A673 (cell line): ENCODE measurements around the gene FAM163B. TPM values are rescaled to one million over a fixed set of nuclear protein-coding genes. Genes with fewer than 3 reads are reported as not detected.

Experiments used
- BruUV-seq: library from RNA; stranded (reverse); fragments of 400-500 nt; replicated peaks from 2 replicates; lab custom pipeline; 2021; lab: Mats Ljungman, UMichigan
- CTCF ChIA-PET: fragments of 300-600 bp; sonication (Branson Sonifier 250); formaldehyde crosslinking; loops from one replicate; lab custom pipeline; 2022; ENCODE audit warnings: antibody characterized with exemption; lab: Charles Lee
- POLR2A ChIA-PET: fragments of 300-600 bp; sonication (Branson Sonifier 250); formaldehyde crosslinking; loops from one replicate; lab custom pipeline; 2022; ENCODE audit warnings: antibody characterized with exemption; ENCODE audit not compliant: low non-redundant PET; lab: Charles Lee
- DNase-seq: peaks from one replicate; pipeline ENCODE4 v3.0.0-alpha.2; 2015; ENCODE audit warnings: low spot score
- H3K27ac ChIP-seq: fragments of 200-600 bp; sonication (generic); 2 replicates; pipeline ENCODE4 v1.5.1; 2016; ENCODE audit warnings: mixed run types, low read depth, mild to moderate bottlenecking, mixed read lengths, antibody characterized with exemption, low read length; ENCODE audit not compliant: poor library complexity, severe bottlenecking
- H3K27me3 ChIP-seq: fragments of 200-600 bp; sonication (generic); replicated peaks from 2 replicates; pipeline ENCODE4 v1.6.1; 2017; ENCODE audit warnings: mixed run types, low read depth, mild to moderate bottlenecking, mixed read lengths, antibody characterized with exemption, low read length; ENCODE audit not compliant: insufficient read depth, poor library complexity
- H3K36me3 ChIP-seq: fragments of 200-600 bp; sonication (generic); 2 replicates; pipeline ENCODE4 v1.6.1; 2016; ENCODE audit warnings: mixed run types, mild to moderate bottlenecking, mixed read lengths, antibody characterized with exemption, low read length; ENCODE audit not compliant: insufficient read depth, poor library complexity, severe bottlenecking
- H3K4me1 ChIP-seq: fragments of 200-600 bp; sonication (generic); 2 replicates; pipeline ENCODE4 v1.6.1; 2017; ENCODE audit warnings: mixed run types, mild to moderate bottlenecking, mixed read lengths, antibody characterized with exemption, low read length; ENCODE audit not compliant: insufficient read depth, poor library complexity, severe bottlenecking
- H3K4me3 ChIP-seq: fragments of 200-600 bp; sonication (generic); 2 replicates; pipeline ENCODE4 v1.5.1; 2016; ENCODE audit warnings: low read depth, mixed run types, mild to moderate bottlenecking, mixed read lengths, low read length; ENCODE audit not compliant: poor library complexity, severe bottlenecking
- H3K9me3 ChIP-seq: fragments of 200-600 bp; sonication (generic); 2 replicates; pipeline ENCODE4 v1.6.1; 2016; ENCODE audit warnings: mixed run types, low read depth, mild to moderate bottlenecking, mixed read lengths, antibody characterized with exemption, low read length; ENCODE audit not compliant: poor library complexity, severe bottlenecking
- CTCF ChIP-seq: fragments of 300-800, 200-600 bp; sonication (generic); conservative IDR thresholded peaks from 2 replicates; pipeline ENCODE4 v1.5.1; 2017; ENCODE audit warnings: low read depth, mild to moderate bottlenecking, antibody characterized with exemption, low read length, moderate library complexity, mixed read lengths
- EZH2 ChIP-seq: fragments of 200-600 bp; sonication (generic); IDR thresholded peaks from 2 replicates; pipeline ENCODE4 v1.6.1; 2017; ENCODE audit warnings: borderline replicate concordance, low read depth, mild to moderate bottlenecking, mixed read lengths, antibody characterized with exemption, low read length; ENCODE audit not compliant: poor library complexity, severe bottlenecking
- intact Hi-C: fragments of 100-400 bp; cut with micrococcal nuclease; formaldehyde crosslinking; loops from one replicate; pipeline ENCODE4 v1.10.0; 2022; ENCODE audit not compliant: unreplicated experiment
- total RNA-seq: library from RNA; stranded (reverse); gene quantifications from 2 replicates; pipeline ENCODE4 v1.2.3, GENCODE V29; 2021

The FAM163B gene
- total RNA-seq, 1 experiment from 2014 or later, result not detected

GRCh38 chr9:133529457-133529856, 79.7 kb downstream of the FAM163B start:
- POLR2A ChIA-PET, result interaction anchor here (0.5 kb wide), 1 partner anchor 233 kb away, joined by 4 read pairs; no protein-coding TSS in a partner anchor

GRCh38 chr9:133528876-133529241, 80.3 kb downstream of the FAM163B start:
- no peaks in the 10 kb centered on the region for H3K36me3 ChIP-seq
- intact Hi-C loops, result no loop called here
- H3K27me3 ChIP-seq, result no peaks in the 10 kb centered on the region
- TF ChIP-seq CTCF, result no peak
- H3K27ac ChIP-seq, result no peak overlapping the region
- DNase-seq, result no peak
- H3K4me3 ChIP-seq, result no peak overlapping the region
- BruUV-seq, result no TSS peak
- peaks cover 20% of the 10 kb centered on the region for H3K4me1 ChIP-seq
- POLR2A ChIA-PET, result interaction anchor here (0.5 kb wide), 1 partner anchor 233 kb away, joined by 4 read pairs; no protein-coding TSS in a partner anchor
- no peaks in the 10 kb centered on the region for H3K9me3 ChIP-seq
- CTCF ChIA-PET, result no interaction called here

More at GRCh38 chr9:133529457-133529856, 79.7 kb downstream of the FAM163B start:
- H3K27me3 ChIP-seq, result no peaks in the 10 kb centered on the region
- no peak for TF ChIP-seq CTCF
- no peak for TF ChIP-seq EZH2
- no peaks in the 10 kb centered on the region for H3K9me3 ChIP-seq
- CTCF ChIA-PET, result no interaction called here
- intact Hi-C loops, result no loop called here
- H3K4me3 ChIP-seq, result no peak overlapping the region
- H3K36me3 ChIP-seq, result no peaks in the 10 kb centered on the region
- peaks cover 24% of the 10 kb centered on the region for H3K4me1 ChIP-seq
- no peak for DNase-seq
- no TSS peak for BruUV-seq
- no peak overlapping the region for H3K27ac ChIP-seq

- H3K4me1 ChIP-seq, result peaks cover 19% of the 10 kb centered on the region
- no peaks in the 10 kb centered on the region for H3K9me3 ChIP-seq
- no peaks in the 10 kb centered on the region for H3K36me3 ChIP-seq
- DNase-seq, result no peak
- POLR2A ChIA-PET, result interaction anchor here (0.7 kb wide), 1 partner anchor 222 kb away, joined by 5 read pairs; no protein-coding TSS in a partner anchor
- no peaks in the 10 kb centered on the region for H3K27me3 ChIP-seq
- TF ChIP-seq EZH2 (no peak), CTCF (no peak)
- H3K4me3 ChIP-seq, result no peak overlapping the region
- CTCF ChIA-PET, result no interaction called here
- intact Hi-C loops, result no loop called here
- BruUV-seq, result no TSS peak
- H3K27ac ChIP-seq, result no peak overlapping the region
These were observed 81.0 kb downstream of the FAM163B start for GRCh38 chr9:133528001-133528875.
